Heart left ventricle (tissue), 16 donors: Measurements from ENCODE around the gene GAB4. TPM values are rescaled to one million over a fixed set of nuclear protein-coding genes. Genes with fewer than 3 reads are reported as not detected.

Experiments
- ATAC-seq, 4 donors: fragments of 200-7000 bp; cut with Tn5 transposase; one replicate each; pipeline ENCODE4 v1.9.1; 2020 to 2022; ENCODE audit warnings: moderate library complexity in 4 of 4, mild to moderate bottlenecking in 3 of 4, moderate number of reproducible peaks in 1 of 4
- DNase-seq, 5 donors: peaks; one replicate each; pipeline ENCODE4 v3.0.0-alpha.2; 2020
- H3K27ac ChIP-seq, 12 donors: fragments of 200-600 bp; sonication (generic) in 4 of 12; one replicate each; pipeline versions ENCODE4 v1.5.0 to v1.8.0; 2016 to 2022; ENCODE audit warnings: mild to moderate bottlenecking in 2 of 12
- H3K27me3 ChIP-seq, 9 donors: fragments of 200-600 bp; sonication (generic) in 2 of 9; one replicate each; pipeline versions ENCODE4 v1.5.1 to v1.8.0; 2016 to 2022; ENCODE audit warnings: mild to moderate bottlenecking in 3 of 9
- H3K36me3 ChIP-seq, 9 donors: fragments of 200-600 bp; sonication (generic) in 2 of 9; one replicate each; pipeline versions ENCODE4 v1.5.0 to v1.8.0; 2018 to 2022; ENCODE audit warnings: mild to moderate bottlenecking in 2 of 9
- H3K4me1 ChIP-seq, 12 donors: fragments of 200-600 bp; sonication (generic) in 4 of 12; one replicate each; pipeline versions ENCODE4 v1.5.0 to v1.8.0; 2016 to 2022; ENCODE audit warnings: mild to moderate bottlenecking in 3 of 12
- H3K4me3 ChIP-seq, 12 donors: fragments of 200-600 bp; sonication (generic) in 4 of 12; one replicate each; pipeline versions ENCODE4 v1.5.0 to v1.8.0; 2017 to 2022; ENCODE audit warnings: mild to moderate bottlenecking in 9 of 12, moderate library complexity in 4 of 12
- H3K9me3 ChIP-seq, 12 donors: fragments of 200-600 bp; sonication (generic) in 4 of 12; one replicate each; pipeline versions ENCODE4 v1.5.0 to v1.8.0; 2016 to 2022; ENCODE audit warnings: mild to moderate bottlenecking in 1 of 12
- POLR2A ChIP-seq, 2 donors: fragments of 450-650 bp; IDR thresholded peaks; one replicate each; pipeline ENCODE4 v1.6.1; 2017; ENCODE audit warnings: antibody characterized with exemption in 2 of 2, mild to moderate bottlenecking in 2 of 2, moderate library complexity in 2 of 2
- WGBS, 4 donors: extraction: QIAGEN DNeasy Blood & Tissue Kit in 2 of 4; methylation state at CpG; one replicate each; pipeline versions ENCODE4 v1.1.5 to v1.1.7; 2013 to 2018; 5-methylcytosine and 5-hydroxymethylcytosine counted together
- intact Hi-C, 10 donors: fragments of 100-400 bp; cut with DNase I; formaldehyde crosslinking; loops; one replicate each; pipeline versions ENCODE4 v1.11.1 to v1.14.2; 2022
- polyA plus RNA-seq, 2 donors: library from polyadenylated mRNA; stranded (reverse); fragments of 200-250 nt; gene quantifications; one replicate each; pipeline ENCODE4 v1.2.3, GENCODE V29; 2013
- total RNA-seq, 9 donors: library from RNA; depleted of rRNA in 2 of 9; stranded (reverse); fragments of >200 nt in 2 of 9; fragmentation: NEBNext Ultra II Directional in 3 of 9; extraction: Animal tissue kit (Norgen Biotek cat#: 25700) in 3 of 9; gene quantifications; one replicate each; pipeline versions ENCODE4 v1.1.0 to v1.2.4, GENCODE V29; 2016 to 2023
- TF ChIP-seq, protein P1 (sequence below), 12 donors: fragments of 200-600 bp; sonication (generic) in 4 of 12; IDR thresholded peaks; one replicate each; pipeline versions ENCODE4 v1.5.0 to v1.8.0; 2018 to 2022; ENCODE audit warnings: antibody characterized with exemption in 12 of 12, mild to moderate bottlenecking in 5 of 12
- donor health status: ischemic (EF 13 %, LVEDD 7.1; RV severe dilation, severe dysfunction).
- donor health status: healthy with polysubstance abuse.
- donor health status: DM: no; HTN: yes; CAD: no.
- donor health status: DM: no; HTN: no; CAD: no.
- donor health status: ischemic (EF 25% LVEDD 6.9; RV normal size, moderate dysfunction).
- donor health status: ischemic (EF 25% LVEDD 5.7; RV mildly dilated, moderate dysfunction).
- donor health status: healthy.
- donor health status: DM: yes; HTN: yes; CAD: no.
- donor health status: ischemic (EF 35%, LVEDD 5.7; RV mildly dilated, moderate dysfunction).
- donor health status: nonischemic (EF 11% LVEDD 7.7; RV severe dilation, severe dysfunction).
- donor health status: DM: yes; HTN: yes; CAD: no.
- donor health status: PGD.
- donor health status: ischemic (EF 29% LVEDD 5.4; RV normal size, mild dysfunction).
- donor health status: nonischemic (EF 23%, LVEDD 6.1; RV moderate dilation, normal function).

Gene GAB4
- total and polyA plus RNA-seq, 11 donors: not detected

DNA sequence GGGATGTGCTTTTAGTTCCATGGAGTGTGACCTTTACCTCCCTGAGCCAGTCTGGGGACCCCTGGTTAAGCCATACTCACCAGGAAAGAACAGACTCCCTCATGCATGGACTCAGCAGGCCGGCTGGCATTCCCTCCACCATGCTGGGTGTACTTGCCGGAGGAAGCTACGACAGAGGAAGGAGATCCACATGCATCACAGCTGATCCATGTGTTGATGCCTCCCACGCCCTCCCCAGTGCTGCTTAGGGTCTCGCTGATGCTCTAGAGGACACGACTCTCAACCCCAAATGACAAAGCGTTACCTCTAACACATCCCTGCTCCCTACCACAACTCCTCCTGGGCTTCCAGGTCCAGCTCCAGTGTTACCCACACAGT lies 39.8 kb downstream of the GAB4 start:
- DNase-seq: no peak
- Histone ChIP-seq H3K9me3 (no peaks in the 10 kb centered on the region), H3K27me3 (peaks cover 0 to 27% (median under 1%) of the 10 kb centered on the region in 9 donors), H3K4me1 (no peaks in the 10 kb centered on the region), H3K4me3 (no peak overlapping the region), H3K36me3 (no peaks in the 10 kb centered on the region), H3K27ac (no peak overlapping the region)
- WGBS, 4 donors: 76 to 80% (median 78%) methylated on average over 7 of the region's 7 CpGs
- ATAC-seq: no peak
- intact Hi-C loops: no loop called here
- TF ChIP-seq, protein P1, sequence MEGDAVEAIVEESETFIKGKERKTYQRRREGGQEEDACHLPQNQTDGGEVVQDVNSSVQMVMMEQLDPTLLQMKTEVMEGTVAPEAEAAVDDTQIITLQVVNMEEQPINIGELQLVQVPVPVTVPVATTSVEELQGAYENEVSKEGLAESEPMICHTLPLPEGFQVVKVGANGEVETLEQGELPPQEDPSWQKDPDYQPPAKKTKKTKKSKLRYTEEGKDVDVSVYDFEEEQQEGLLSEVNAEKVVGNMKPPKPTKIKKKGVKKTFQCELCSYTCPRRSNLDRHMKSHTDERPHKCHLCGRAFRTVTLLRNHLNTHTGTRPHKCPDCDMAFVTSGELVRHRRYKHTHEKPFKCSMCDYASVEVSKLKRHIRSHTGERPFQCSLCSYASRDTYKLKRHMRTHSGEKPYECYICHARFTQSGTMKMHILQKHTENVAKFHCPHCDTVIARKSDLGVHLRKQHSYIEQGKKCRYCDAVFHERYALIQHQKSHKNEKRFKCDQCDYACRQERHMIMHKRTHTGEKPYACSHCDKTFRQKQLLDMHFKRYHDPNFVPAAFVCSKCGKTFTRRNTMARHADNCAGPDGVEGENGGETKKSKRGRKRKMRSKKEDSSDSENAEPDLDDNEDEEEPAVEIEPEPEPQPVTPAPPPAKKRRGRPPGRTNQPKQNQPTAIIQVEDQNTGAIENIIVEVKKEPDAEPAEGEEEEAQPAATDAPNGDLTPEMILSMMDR (IDR thresholded peaks at IDR 0.05): no peak
- no peak for TF ChIP-seq POLR2A (IDR thresholded peaks at IDR 0.05)

DNA sequence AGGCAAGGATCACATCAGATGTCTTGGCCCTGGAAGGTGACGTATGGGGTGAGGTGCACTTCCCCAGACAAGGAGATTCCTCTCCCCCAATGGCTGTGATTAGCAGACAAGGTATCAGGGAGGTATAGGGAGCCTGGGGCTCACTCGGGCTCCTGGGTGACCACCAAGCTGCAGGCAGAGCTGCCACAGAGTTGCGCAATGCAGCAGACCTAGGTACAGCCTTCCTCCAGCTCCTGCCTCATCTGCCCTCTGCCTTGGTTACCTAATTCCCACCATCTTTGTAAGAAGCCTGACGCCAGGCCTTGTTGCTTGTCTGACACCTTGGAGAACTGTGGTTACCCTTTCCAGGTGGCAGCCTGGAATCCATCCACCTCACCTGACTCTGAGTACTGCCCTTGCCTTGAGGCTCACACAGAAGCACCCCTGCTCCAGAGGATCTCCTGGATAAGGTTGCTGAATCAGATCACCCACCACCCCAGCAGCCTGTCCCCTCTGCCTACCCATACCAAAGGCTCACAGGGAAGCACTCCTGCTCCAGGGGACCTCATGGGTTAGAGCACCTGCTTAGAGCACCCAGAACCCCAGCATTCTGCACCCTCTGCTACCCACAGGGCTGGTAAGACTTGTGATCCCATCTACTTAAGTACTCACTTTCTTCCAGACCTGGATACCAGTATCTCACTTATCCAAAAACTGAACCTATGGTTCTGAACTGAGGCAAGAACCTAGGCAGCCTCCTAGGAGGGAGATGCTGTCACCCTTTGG lies 40.4 kb downstream of the GAB4 start:
- H3K36me3 ChIP-seq: no peaks in the 10 kb centered on the region
- peaks cover 0 to 27% (median 0%) of the 10 kb centered on the region in 9 donors for H3K27me3 ChIP-seq
- intact Hi-C loops: no loop called here
- no peak overlapping the region for H3K27ac ChIP-seq
- no peak overlapping the region for H3K4me3 ChIP-seq
- DNase-seq: no peak
- TF ChIP-seq, protein P1 (IDR thresholded peaks at IDR 0.05): no peak
- no peak for TF ChIP-seq POLR2A (IDR thresholded peaks at IDR 0.05)
- 68 to 73% (median 71%) methylated on average over 4 of the region's 4 CpGs for WGBS, 4 donors
- H3K4me1 ChIP-seq: no peaks in the 10 kb centered on the region
- ATAC-seq: no peak
- no peaks in the 10 kb centered on the region for H3K9me3 ChIP-seq

DNA sequence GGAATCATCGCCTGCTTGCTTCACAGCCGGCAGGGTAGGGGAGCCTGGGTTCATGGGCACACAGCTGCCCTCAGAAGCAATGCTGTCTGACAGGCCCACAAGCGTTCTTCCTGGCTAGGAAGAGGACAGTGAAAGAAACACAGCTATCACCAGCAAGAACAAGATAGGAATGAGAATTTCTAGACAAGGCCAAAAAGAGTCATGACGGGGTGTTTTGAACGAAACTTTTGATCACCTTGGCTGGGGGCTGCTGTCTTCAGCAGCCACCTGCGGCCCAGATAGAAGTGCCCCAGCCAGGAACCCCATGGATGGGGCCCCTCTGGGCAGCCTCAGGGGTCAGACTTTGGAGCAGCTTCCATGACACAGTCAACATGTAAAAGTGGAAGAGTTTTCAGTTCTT lies 41.8 kb downstream of the GAB4 start:
- H3K36me3 ChIP-seq: no peaks in the 10 kb centered on the region
- WGBS, 4 donors: 79 to 80% (median 80%) methylated on average over 6 of the region's 6 CpGs
- H3K4me1 ChIP-seq: no peaks in the 10 kb centered on the region
- DNase-seq: no peak
- no peaks in the 10 kb centered on the region for H3K9me3 ChIP-seq
- no peak overlapping the region for H3K27ac ChIP-seq
- peaks cover 0 to 22% (median 0%) of the 10 kb centered on the region in 9 donors for H3K27me3 ChIP-seq
- ATAC-seq: no peak
- H3K4me3 ChIP-seq: no peak overlapping the region
- intact Hi-C loops: no loop called here
- no peak for TF ChIP-seq POLR2A (IDR thresholded peaks at IDR 0.05)
- TF ChIP-seq, protein P1 (IDR thresholded peaks at IDR 0.05): no peak

DNA sequence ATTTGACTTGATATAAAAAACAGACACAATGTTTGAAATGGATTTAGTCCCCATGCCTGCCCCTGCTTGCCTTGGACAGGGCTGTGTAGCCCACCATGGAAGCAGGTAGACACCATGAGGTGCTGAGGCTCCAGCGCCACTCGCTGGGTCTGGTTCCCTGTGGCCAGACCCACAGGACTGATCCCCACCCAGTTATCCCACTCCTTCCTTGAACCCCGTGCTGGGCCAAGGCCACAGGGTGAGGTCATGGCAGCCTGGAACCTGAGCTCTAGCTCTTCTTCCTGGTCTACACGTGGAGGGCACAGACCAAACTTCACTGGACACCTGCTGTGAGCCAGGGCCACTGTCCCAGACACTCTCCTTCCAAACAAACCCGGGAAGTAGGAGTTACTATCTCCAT lies 42.5 kb downstream of the GAB4 start:
- no peak for TF ChIP-seq POLR2A (IDR thresholded peaks at IDR 0.05)
- TF ChIP-seq, protein P1 (IDR thresholded peaks at IDR 0.05): no peak
- intact Hi-C loops: no loop called here
- H3K27me3 ChIP-seq: peaks cover 0 to 19% (median 0%) of the 10 kb centered on the region in 9 donors
- no peaks in the 10 kb centered on the region for H3K36me3 ChIP-seq
- 67 to 73% (median 70%) methylated on average over 5 of the region's 5 CpGs for WGBS, 4 donors
- H3K27ac ChIP-seq: no peak overlapping the region
- no peaks in the 10 kb centered on the region for H3K9me3 ChIP-seq
- H3K4me3 ChIP-seq: no peak overlapping the region
- no peaks in the 10 kb centered on the region for H3K4me1 ChIP-seq
- ATAC-seq (no peak), DNase-seq (no peak)
